G401 (cell line): ENCODE measurements around the gene ERBB3. TPM values are rescaled to one million over a fixed set of nuclear protein-coding genes. Genes with fewer than 3 reads are reported as not detected.
"Not testable (repeated sequence)": the region's sequence is repeated elsewhere in the genome, so short reads cannot be mapped to it uniquely, and the experiment has no call there.

Source experiments
- DNase-seq: peaks from one replicate; pipeline ENCODE4 v3.0.0-alpha.2; 2015; ENCODE audit warnings: low spot score
- in situ Hi-C: cut with HindIII; loops from 2 replicates; pipeline ENCODE4 v1.10.0; 2016; ENCODE audit warnings: low sequenced_read_pairs, mixed read lengths
- total RNA-seq: library from RNA; depleted of rRNA; stranded (reverse); fragments of >200 nt; shearing (Covaris generic); gene quantifications from 2 replicates; pipeline ENCODE4 v1.2.3, GENCODE V29; 2014; rRNA removed

The ERBB3 gene
- 4.3 and 17.4 TPM in 2 replicates for total RNA-seq

GRCh38 chr12:56079723-56080555 lies at the start of gene ERBB3:
Gene ERBB3, plus strand, starts transcription at chr12:56080165. Its CDS starts 136 bp downstream, at chr12:56080301.
- in situ Hi-C loops: no loop called here
- peak; percentile 27 for DNase-seq

- in situ Hi-C loops: no loop called here
- no peak for DNase-seq
Observed at GRCh38 chr12:56031987-56032386, 48.0 kb upstream of the ERBB3 start.

GRCh38 chr12:56034586-56035332 lies 45.2 kb upstream of the ERBB3 start:
- in situ Hi-C loops: no loop called here

GRCh38 chr12:56037161-56037560 lies 42.8 kb upstream of the ERBB3 start:
- DNase-seq: no peak
- in situ Hi-C loops: no loop called here

More at GRCh38 chr12:56034586-56035332, 45.2 kb upstream of the ERBB3 start:
- DNase-seq: no peak

- in situ Hi-C loops: no loop called here
- no peak for DNase-seq
Observed at GRCh38 chr12:56038022-56038655, 41.8 kb upstream of the ERBB3 start.

- in situ Hi-C loops: no loop called here
- DNase-seq: no peak
Observed at GRCh38 chr12:56040151-56040550, 39.8 kb upstream of the ERBB3 start.

- DNase-seq: no peak
- in situ Hi-C loops: no loop called here
Observed at GRCh38 chr12:56040963-56041551, 38.9 kb upstream of the ERBB3 start.

- in situ Hi-C loops: no loop called here
- peak; percentile 97 for DNase-seq
Observed at GRCh38 chr12:56041552-56042429, 38.2 kb upstream of the ERBB3 start, which contains the start of gene RPS26. Gene RPS26, plus strand, starts transcription at chr12:56041918. Its CDS starts 249 bp downstream, at chr12:56042167.

- DNase-seq, in situ Hi-C loops: not testable (repeated sequence)
Observed at GRCh38 chr12:56042430-56042813, 37.5 kb upstream of the ERBB3 start.

- DNase-seq: no peak
- in situ Hi-C loops: no loop called here
Observed at GRCh38 chr12:56042843-56043242, 37.1 kb upstream of the ERBB3 start.

GRCh38 chr12:56046027-56046780 lies 33.8 kb upstream of the ERBB3 start:
- in situ Hi-C loops: no loop called here
- peak; percentile 18 for DNase-seq

GRCh38 chr12:56053407-56053893 lies 26.5 kb upstream of the ERBB3 start:
- in situ Hi-C loops: no loop called here

GRCh38 chr12:56059964-56060363 lies 20.0 kb upstream of the ERBB3 start:
- DNase-seq, in situ Hi-C loops: not testable (repeated sequence)

More at GRCh38 chr12:56053407-56053893, 26.5 kb upstream of the ERBB3 start:
- DNase-seq: no peak

- DNase-seq: no peak
- in situ Hi-C loops: no loop called here
Observed at GRCh38 chr12:56061982-56062381, 18.0 kb upstream of the ERBB3 start.

- DNase-seq: no peak
- in situ Hi-C loops: no loop called here
Observed at GRCh38 chr12:56062996-56063395, 17.0 kb upstream of the ERBB3 start.

GRCh38 chr12:56071648-56072047 lies 8.3 kb upstream of the ERBB3 start:
- in situ Hi-C loops: no loop called here
- no peak for DNase-seq

GRCh38 chr12:56074396-56074795 lies 5.6 kb upstream of the ERBB3 start:
- in situ Hi-C loops: no loop called here
- no peak for DNase-seq

GRCh38 chr12:56077966-56078365 lies 2.0 kb upstream of the ERBB3 start:
- DNase-seq, in situ Hi-C loops: not testable (repeated sequence)
